Measurements from ENCODE around the gene TGM1. TPM values are rescaled to one million over a fixed set of nuclear protein-coding genes. Genes with fewer than 3 reads are reported as not detected.
A peak's percentile ranks its signal among the peaks of the same experiment; 100 is the strongest.

TGM1 gene
- polyA plus RNA-seq: 100 to 1,000 TPM; 609 to 890 TPM

GRCh38 chr14:24262821-24263733 lies at the start of gene TGM1:
TGM1 (minus strand) TSS chr14:24263177; CDS start chr14:24262352, 825 bp downstream.
- peak within 1 kb of the TSS; percentile 53 to 62 for H3K4me3 ChIP-seq (ENCODE audit: low read depth in 1 of 2, low read length in 2 of 2)
- peaks cover 6 to 34% of the 10 kb centered on the region in 2 donors for H3K4me1 ChIP-seq (ENCODE audit: control insufficient read depth in 2 of 2, insufficient read depth in 2 of 2, low read length in 1 of 2)
- peaks cover 10 to 49% of the 10 kb centered on the region in 2 donors for H3K36me3 ChIP-seq (ENCODE audit: control insufficient read depth in 2 of 2, insufficient read depth in 2 of 2, low read length in 1 of 2)
- H3K9me3 ChIP-seq (ENCODE audit: control insufficient read depth in 2 of 2, insufficient read depth in 1 of 2, low read depth in 1 of 2, low read length in 1 of 2): no peaks in the 10 kb centered on the region
- no peaks in the 10 kb centered on the region for H3K27me3 ChIP-seq (ENCODE audit: control insufficient read depth in 1 of 2, insufficient read depth in 2 of 2, low read length in 2 of 2)
- 65 to 70% methylated on average over 14 of the region's 14 CpGs for WGBS, 2 donors
- H3K27ac ChIP-seq (ENCODE audit: low read depth in 2 of 2, low read length in 1 of 2): peak within 1 kb of the TSS; percentile 94 to 95

- Histone ChIP-seq H3K27ac (ENCODE audit: low read depth in 2 of 2, low read length in 1 of 2) (peak overlapping the region; percentile 93 to 94), H3K4me1 (ENCODE audit: control insufficient read depth in 2 of 2, insufficient read depth in 2 of 2, low read length in 1 of 2) (peaks cover 13 to 57% of the 10 kb centered on the region in 2 donors), H3K36me3 (ENCODE audit: control insufficient read depth in 2 of 2, insufficient read depth in 2 of 2, low read length in 1 of 2) (peaks cover 3 to 7% of the 10 kb centered on the region in 2 donors), H3K9me3 (ENCODE audit: control insufficient read depth in 2 of 2, insufficient read depth in 1 of 2, low read depth in 1 of 2, low read length in 1 of 2) (no peaks in the 10 kb centered on the region), H3K4me3 (ENCODE audit: low read depth in 1 of 2, low read length in 2 of 2) (peak overlapping the region; percentile 47 to 70), H3K27me3 (ENCODE audit: control insufficient read depth in 1 of 2, insufficient read depth in 2 of 2, low read length in 2 of 2) (no peaks in the 10 kb centered on the region)
- 72 to 91% methylated on average over 1 of the region's 1 CpG for WGBS, 2 donors
Observed at GRCh38 chr14:24311837-24312615, 49.0 kb upstream of the TGM1 start.

DNA sequence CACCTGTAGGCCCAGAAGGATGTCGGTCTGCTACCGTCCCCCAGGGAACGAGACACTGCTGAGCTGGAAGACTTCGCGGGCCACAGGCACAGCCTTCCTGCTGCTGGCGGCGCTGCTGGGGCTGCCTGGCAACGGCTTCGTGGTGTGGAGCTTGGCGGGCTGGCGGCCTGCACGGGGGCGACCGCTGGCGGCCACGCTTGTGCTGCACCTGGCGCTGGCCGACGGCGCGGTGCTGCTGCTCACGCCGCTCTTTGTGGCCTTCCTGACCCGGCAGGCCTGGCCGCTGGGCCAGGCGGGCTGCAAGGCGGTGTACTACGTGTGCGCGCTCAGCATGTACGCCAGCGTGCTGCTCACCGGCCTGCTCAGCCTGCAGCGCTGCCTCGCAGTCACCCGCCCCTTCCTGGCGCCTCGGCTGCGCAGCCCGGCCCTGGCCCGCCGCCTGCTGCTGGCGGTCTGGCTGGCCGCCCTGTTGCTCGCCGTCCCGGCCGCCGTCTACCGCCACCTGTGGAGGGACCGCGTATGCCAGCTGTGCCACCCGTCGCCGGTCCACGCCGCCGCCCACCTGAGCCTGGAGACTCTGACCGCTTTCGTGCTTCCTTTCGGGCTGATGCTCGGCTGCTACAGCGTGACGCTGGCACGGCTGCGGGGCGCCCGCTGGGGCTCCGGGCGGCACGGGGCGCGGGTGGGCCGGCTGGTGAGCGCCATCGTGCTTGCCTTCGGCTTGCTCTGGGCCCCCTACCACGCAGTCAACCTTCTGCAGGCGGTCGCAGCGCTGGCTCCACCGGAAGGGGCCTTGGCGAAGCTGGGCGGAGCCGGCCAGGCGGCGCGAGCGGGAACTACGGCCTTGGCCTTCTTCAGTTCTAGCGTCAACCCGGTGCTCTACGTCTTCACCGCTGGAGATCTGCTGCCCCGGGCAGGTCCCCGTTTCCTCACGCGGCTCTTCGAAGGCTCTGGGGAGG lies 47.9 kb upstream of the TGM1 start, which contains the start of gene LTB4R:
Gene LTB4R, plus strand, starts transcription at position 857 of the 959 bp plus-strand sequence. CDS start 4,150 bp downstream, outside the sequence.
- H3K4me3 ChIP-seq (ENCODE audit: low read depth in 1 of 2, low read length in 2 of 2): peak within 1 kb of the TSS; percentile 47 to 70
- H3K9me3 ChIP-seq (ENCODE audit: control insufficient read depth in 2 of 2, insufficient read depth in 1 of 2, low read depth in 1 of 2, low read length in 1 of 2): no peaks in the 10 kb centered on the region
- H3K27me3 ChIP-seq (ENCODE audit: control insufficient read depth in 1 of 2, insufficient read depth in 2 of 2, low read length in 2 of 2): no peaks in the 10 kb centered on the region
- 3 to 16% methylated on average over 96 to 99 of the region's 99 CpGs for WGBS, 2 donors
- peaks cover 7 to 15% of the 10 kb centered on the region in 2 donors for H3K36me3 ChIP-seq (ENCODE audit: control insufficient read depth in 2 of 2, insufficient read depth in 2 of 2, low read length in 1 of 2)
- peak within 1 kb of the TSS; percentile 93 to 94 for H3K27ac ChIP-seq (ENCODE audit: low read depth in 2 of 2, low read length in 1 of 2)
- H3K4me1 ChIP-seq (ENCODE audit: control insufficient read depth in 2 of 2, insufficient read depth in 2 of 2, low read length in 1 of 2): peaks cover 6 to 48% of the 10 kb centered on the region in 2 donors

DNA sequence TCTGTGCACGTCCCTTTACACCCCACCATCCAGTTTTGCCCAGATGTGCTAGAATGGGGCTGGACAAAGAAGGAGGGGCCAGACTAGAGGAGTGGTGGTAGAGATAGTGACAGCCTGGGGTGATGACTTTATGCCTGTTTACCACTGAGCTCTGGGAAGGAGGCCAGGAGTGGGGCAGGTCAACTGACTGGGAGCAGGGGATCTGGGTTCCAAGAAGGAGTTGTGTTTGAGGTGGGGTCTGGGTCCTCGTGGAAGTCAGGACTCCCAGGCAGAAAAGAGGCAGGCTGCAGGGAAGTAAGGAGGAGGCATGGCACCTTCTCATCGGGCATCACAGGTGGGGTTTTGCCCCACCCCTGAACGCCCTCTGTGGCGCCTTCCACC lies 47.3 kb upstream of the TGM1 start:
- Histone ChIP-seq H3K9me3 (ENCODE audit: control insufficient read depth in 2 of 2, insufficient read depth in 1 of 2, low read depth in 1 of 2, low read length in 1 of 2) (no peaks in the 10 kb centered on the region), H3K27ac (ENCODE audit: low read depth in 2 of 2, low read length in 1 of 2) (peak overlapping the region; percentile 93 to 94), H3K36me3 (ENCODE audit: control insufficient read depth in 2 of 2, insufficient read depth in 2 of 2, low read length in 1 of 2) (peaks cover 7 to 21% of the 10 kb centered on the region in 2 donors), H3K27me3 (ENCODE audit: control insufficient read depth in 1 of 2, insufficient read depth in 2 of 2, low read length in 2 of 2) (no peaks in the 10 kb centered on the region), H3K4me1 (ENCODE audit: control insufficient read depth in 2 of 2, insufficient read depth in 2 of 2, low read length in 1 of 2) (peaks cover 6 to 41% of the 10 kb centered on the region in 2 donors), H3K4me3 (ENCODE audit: low read depth in 1 of 2, low read length in 2 of 2) (peak overlapping the region; percentile 47 to 70)
- WGBS, 2 donors: 15 to 23% methylated on average over 5 of the region's 5 CpGs

- WGBS, 2 donors: 46 to 48% methylated on average over 5 of the region's 5 CpGs
- Histone ChIP-seq H3K4me3 (ENCODE audit: low read depth in 1 of 2, low read length in 2 of 2) (peak within 1 kb of the TSS; percentile 47 to 70), H3K27me3 (ENCODE audit: control insufficient read depth in 1 of 2, insufficient read depth in 2 of 2, low read length in 2 of 2) (no peaks in the 10 kb centered on the region), H3K9me3 (ENCODE audit: control insufficient read depth in 2 of 2, insufficient read depth in 1 of 2, low read depth in 1 of 2, low read length in 1 of 2) (no peaks in the 10 kb centered on the region), H3K27ac (ENCODE audit: low read depth in 2 of 2, low read length in 1 of 2) (peak within 1 kb of the TSS; percentile 93 to 94), H3K36me3 (ENCODE audit: control insufficient read depth in 2 of 2, insufficient read depth in 2 of 2, low read length in 1 of 2) (peaks cover 10 to 26% of the 10 kb centered on the region in 2 donors), H3K4me1 (ENCODE audit: control insufficient read depth in 2 of 2, insufficient read depth in 2 of 2, low read length in 1 of 2) (peaks cover 6 to 35% of the 10 kb centered on the region in 2 donors)
Observed at GRCh38 chr14:24309538-24310264, 46.7 kb upstream of the TGM1 start, which contains the start of gene LTB4R2. LTB4R2 (plus strand) TSS chr14:24310140; CDS start chr14:24310665, 525 bp downstream.

DNA sequence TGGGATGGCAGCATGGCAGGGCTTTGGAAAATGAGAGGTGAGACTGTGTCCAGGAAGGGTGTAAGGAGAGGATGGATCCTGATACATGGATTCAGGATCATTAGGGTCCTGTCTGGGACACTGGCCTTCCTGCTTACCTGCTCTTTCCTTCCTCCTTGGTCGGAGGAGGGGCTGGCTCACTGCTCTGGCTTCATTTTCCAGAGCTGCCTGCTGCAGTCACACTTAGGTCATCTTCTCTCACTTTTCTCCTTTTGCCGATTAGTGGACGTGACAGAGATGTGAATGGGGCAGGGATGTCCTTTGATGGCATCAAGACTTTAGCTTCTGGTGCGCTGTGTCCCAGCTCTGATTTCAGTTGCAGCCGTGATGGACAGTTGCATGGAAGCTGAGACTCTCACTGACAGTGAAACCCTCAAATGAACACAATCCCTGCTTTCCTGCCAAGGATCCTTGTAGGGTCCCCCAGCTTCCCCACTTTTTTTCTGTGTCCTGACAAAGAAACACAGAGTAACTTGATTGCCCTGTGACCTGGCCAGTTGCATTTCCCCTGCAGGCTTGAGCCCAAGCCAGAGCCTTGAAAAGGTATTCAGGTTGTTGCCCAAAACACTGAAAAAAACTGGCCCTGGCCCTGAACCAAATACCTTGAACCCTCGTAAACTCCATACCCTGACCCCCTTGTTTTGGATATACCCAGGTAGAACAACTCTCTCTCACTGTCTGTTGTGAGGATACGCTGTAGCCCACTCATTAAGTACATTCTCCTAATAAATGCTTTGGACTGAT lies 45.6 kb upstream of the TGM1 start:
- peaks cover 6 to 28% of the 10 kb centered on the region in 2 donors for H3K4me1 ChIP-seq (ENCODE audit: control insufficient read depth in 2 of 2, insufficient read depth in 2 of 2, low read length in 1 of 2)
- H3K36me3 ChIP-seq (ENCODE audit: control insufficient read depth in 2 of 2, insufficient read depth in 2 of 2, low read length in 1 of 2): peaks cover 10 to 37% of the 10 kb centered on the region in 2 donors
- no peak overlapping the region for H3K4me3 ChIP-seq (ENCODE audit: low read depth in 1 of 2, low read length in 2 of 2)
- WGBS, 2 donors: 78 to 80% methylated on average over 7 of the region's 7 CpGs
- no peaks in the 10 kb centered on the region for H3K9me3 ChIP-seq (ENCODE audit: control insufficient read depth in 2 of 2, insufficient read depth in 1 of 2, low read depth in 1 of 2, low read length in 1 of 2)
- peak overlapping the region; percentile 35 to 94 for H3K27ac ChIP-seq (ENCODE audit: low read depth in 2 of 2, low read length in 1 of 2)
- no peaks in the 10 kb centered on the region for H3K27me3 ChIP-seq (ENCODE audit: control insufficient read depth in 1 of 2, insufficient read depth in 2 of 2, low read length in 2 of 2)

DNA sequence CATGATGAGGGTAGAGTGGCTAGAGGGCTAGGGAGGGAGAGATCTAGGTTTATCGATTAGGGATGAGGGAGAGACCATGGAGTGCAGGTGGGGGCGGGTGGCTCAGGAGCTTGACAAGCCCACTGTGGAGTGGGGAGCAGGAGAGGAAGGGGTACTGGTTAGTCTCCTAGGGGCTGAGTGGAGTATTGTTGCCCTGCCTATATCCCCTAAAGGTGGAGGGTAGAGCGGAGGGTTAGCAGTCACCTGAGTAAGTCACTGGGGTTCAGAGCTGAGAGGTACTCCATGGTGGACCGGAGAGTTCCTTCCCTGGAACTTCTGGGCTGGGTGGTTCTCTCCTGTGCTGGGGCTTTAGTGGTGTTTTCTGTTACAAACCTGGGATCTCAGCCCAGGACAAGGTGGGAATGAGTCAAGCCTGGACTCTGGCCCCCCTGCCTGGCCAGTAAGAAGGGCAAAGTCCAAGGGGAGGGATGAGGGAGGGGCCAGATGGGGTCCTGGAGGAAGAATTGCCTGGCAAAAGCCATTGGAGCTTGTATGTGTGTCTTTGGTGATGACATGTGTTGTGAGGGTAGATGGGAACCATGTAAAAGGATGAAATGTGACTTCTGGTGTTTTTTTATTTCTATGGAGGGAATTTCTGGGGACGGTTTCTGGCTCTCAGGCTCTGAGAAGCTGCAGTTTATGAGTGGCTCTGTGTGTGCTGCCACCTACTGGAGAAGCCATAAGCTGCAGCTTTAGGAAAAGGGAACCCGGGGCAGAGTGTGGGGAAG lies 44.8 kb upstream of the TGM1 start, which contains the start of gene CIDEB:
Gene CIDEB, minus strand, starts transcription at position 403 of the 767 bp plus-strand sequence. Its CDS starts 119 bp downstream, at position 284.
- H3K27me3 ChIP-seq (ENCODE audit: control insufficient read depth in 1 of 2, insufficient read depth in 2 of 2, low read length in 2 of 2): no peaks in the 10 kb centered on the region
- no peaks in the 10 kb centered on the region for H3K9me3 ChIP-seq (ENCODE audit: control insufficient read depth in 2 of 2, insufficient read depth in 1 of 2, low read depth in 1 of 2, low read length in 1 of 2)
- peaks cover 3 to 28% of the 10 kb centered on the region in 2 donors for H3K4me1 ChIP-seq (ENCODE audit: control insufficient read depth in 2 of 2, insufficient read depth in 2 of 2, low read length in 1 of 2)
- 46 to 58% methylated on average over 6 of the region's 6 CpGs for WGBS, 2 donors
- H3K36me3 ChIP-seq (ENCODE audit: control insufficient read depth in 2 of 2, insufficient read depth in 2 of 2, low read length in 1 of 2): peaks cover 10 to 38% of the 10 kb centered on the region in 2 donors
- H3K27ac ChIP-seq (ENCODE audit: low read depth in 2 of 2, low read length in 1 of 2): peak within 1 kb of the TSS in 1 of 2 donors; percentile 35
- H3K4me3 ChIP-seq (ENCODE audit: low read depth in 1 of 2, low read length in 2 of 2): no peak within 1 kb of the TSS
